Fibroblast of mammary gland (primary cell): ENCODE measurements around the gene JAZF1.
A peak's percentile ranks its signal among the peaks of the same experiment; 100 is the strongest.

Experiments
- DNase-seq: peaks from one replicate; pipeline ENCODE4 v3.0.0-alpha.2; 2010; ENCODE audit warnings: low read depth
- H3K4me3 ChIP-seq: 2 replicates; pipeline ENCODE4 v1.5.1; 2011; ENCODE audit warnings: low read depth, mild to moderate bottlenecking, low read length, moderate library complexity; ENCODE audit not compliant: control insufficient read depth
- TF ChIP-seq, protein P1 (sequence below): conservative IDR thresholded peaks from 2 replicates; pipeline ENCODE4 v1.5.1; 2011; ENCODE audit warnings: low read depth, low read length, inconsistent platforms; ENCODE audit not compliant: control insufficient read depth, insufficient read depth

Gene JAZF1

DNA sequence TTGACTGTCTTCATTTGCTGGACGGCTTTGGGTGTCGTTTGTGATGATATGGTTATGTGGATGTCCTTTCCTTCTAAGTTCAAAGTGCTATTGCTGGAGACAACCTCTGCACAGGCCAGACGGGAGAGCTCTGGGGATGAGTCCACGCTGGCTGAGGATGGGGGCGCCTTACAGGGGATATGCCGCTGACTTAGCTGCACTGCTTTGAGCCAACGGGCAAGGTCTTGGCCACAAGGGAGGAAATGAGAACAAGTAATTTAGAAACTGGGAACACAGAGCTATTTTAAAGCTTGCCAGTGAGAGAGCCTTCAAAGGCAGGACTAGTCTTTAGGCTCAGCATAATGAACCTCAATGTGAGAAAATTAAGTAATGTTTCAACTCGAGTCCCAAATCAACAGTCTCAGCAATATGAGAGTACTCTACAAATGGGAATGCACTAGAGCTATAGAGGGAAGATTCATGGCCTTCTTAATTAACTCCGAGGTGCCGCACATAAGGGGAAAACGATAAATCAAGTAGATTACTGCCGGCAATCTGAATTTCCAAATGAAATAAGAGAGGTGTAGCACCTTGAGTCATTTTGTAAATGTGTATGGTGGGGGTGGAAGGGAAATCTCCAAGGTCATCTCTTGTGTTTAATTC lies 209.3 kb downstream of the JAZF1 start:
- no peak overlapping the region for H3K4me3 ChIP-seq
- TF ChIP-seq, protein P1, sequence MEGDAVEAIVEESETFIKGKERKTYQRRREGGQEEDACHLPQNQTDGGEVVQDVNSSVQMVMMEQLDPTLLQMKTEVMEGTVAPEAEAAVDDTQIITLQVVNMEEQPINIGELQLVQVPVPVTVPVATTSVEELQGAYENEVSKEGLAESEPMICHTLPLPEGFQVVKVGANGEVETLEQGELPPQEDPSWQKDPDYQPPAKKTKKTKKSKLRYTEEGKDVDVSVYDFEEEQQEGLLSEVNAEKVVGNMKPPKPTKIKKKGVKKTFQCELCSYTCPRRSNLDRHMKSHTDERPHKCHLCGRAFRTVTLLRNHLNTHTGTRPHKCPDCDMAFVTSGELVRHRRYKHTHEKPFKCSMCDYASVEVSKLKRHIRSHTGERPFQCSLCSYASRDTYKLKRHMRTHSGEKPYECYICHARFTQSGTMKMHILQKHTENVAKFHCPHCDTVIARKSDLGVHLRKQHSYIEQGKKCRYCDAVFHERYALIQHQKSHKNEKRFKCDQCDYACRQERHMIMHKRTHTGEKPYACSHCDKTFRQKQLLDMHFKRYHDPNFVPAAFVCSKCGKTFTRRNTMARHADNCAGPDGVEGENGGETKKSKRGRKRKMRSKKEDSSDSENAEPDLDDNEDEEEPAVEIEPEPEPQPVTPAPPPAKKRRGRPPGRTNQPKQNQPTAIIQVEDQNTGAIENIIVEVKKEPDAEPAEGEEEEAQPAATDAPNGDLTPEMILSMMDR, result no peak
- DNase-seq, result no peak

DNA sequence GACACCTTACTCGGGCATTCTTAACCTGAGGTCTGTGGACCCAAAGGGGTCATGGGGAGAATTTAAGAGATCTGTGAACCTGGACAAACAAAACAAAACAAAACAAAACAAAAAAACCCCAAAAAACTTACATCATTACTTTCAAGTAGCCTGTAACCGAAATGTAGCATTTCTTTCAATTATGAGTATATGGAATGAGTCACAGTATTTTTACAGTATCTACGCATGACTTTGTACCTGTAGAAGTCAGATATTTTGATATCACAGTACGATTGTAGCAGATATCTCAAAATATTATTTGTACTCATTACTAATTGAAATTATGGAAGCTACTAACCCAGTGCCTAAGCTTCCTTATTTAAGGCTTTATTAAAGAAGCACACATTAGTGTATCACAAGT lies 210.2 kb downstream of the JAZF1 start:
- no peak for DNase-seq
- TF ChIP-seq, protein P1, result no peak
- H3K4me3 ChIP-seq, result no peak overlapping the region

DNA sequence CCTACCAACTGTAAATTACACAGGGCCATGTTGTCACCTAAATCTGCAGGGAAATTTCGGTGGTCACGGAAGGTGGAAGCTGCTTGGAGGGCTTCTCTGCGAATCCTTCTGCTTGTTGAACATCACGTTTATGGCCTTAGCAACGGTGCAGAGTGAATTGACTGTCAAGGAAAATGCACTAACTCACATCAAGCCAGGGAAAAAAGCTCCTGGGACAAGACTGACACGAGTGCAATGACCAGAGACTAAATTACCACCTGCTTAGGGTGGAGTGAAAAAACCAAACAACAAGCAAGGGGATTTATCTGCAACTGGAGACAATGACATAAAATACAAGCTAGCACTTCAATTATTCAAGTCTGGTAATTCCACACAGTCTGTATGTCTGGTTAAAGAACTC lies 211.2 kb downstream of the JAZF1 start:
- DNase-seq, result no peak
- TF ChIP-seq, protein P1, result no peak

DNA sequence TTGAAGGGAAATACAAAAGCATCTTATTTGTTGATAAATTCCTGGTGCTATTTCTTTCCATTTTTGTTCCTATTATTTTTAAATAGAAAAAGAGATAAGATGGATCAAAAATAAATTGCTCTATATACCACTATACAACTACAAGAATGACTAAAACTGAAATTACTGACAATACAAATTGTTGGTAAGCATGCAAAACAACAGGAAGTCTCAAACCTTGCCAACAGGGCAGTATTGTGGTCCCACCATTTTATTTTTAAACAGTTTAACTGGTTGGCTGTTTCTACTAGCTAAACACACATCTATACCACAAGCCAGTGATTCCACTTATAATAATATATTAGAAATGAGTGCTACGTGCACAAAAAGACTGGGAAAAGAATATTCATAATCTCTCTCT lies 213.0 kb downstream of the JAZF1 start:
- no peak overlapping the region for H3K4me3 ChIP-seq
- DNase-seq, result no peak
- TF ChIP-seq, protein P1, result no peak

More for the DNA sequence above, 211.2 kb downstream of the JAZF1 start:
- H3K4me3 ChIP-seq, result no peak overlapping the region

DNA sequence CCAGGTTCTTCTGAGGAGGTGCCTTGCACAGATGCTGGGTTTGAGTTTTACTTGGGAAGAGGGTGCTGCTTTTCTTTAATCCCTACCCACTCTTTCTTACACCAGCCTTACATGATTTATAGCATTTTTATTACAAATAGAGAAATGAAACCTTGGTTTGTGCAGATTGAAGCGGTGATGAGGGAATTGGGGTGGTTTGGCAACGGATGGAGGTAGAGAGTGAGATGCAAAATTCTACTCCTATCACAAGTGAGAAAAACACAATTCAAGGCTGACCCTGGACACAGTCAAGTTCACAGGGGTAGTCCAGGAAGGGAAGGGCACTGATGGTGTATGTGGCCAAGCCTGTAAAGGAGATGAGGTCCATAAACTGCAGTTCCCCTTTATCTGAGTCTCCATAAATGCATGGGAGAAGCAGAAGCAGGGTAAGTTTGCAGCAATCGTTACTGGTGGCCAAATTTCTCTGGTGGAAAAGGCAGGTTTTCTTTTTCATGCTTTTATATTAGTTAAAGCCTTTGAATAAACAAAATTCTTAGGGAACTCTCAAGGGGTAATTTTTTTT lies 214.3 kb downstream of the JAZF1 start:
- no peak overlapping the region for H3K4me3 ChIP-seq
- no peak for DNase-seq

DNA sequence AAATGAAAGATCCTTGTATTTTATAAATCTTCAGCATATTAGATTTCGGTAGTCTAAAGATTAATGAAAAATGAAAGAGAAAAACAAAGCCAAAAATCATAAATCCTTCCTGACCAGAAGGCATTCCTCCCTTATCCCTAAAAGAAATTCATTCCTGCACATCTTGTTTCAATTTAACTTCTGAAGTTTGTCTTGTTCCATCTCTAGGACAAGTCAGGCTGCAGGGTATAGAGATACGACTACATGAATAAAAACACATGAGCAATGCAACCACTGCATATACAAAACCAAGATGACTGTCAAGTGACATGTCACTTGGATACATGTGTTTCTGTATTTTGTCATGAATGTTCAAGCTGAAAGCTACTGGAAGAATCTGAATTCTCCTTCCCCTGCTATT lies 214.9 kb downstream of the JAZF1 start:
- H3K4me3 ChIP-seq, result no peak overlapping the region
- TF ChIP-seq, protein P1, result no peak
- peak; percentile 23 for DNase-seq

More for the DNA sequence above, 214.3 kb downstream of the JAZF1 start:
- TF ChIP-seq, protein P1, result no peak
